Stimulated activated CD4-positive, alpha-beta T cell treated with anti-CD3 and anti-CD28 coated beads, Interleukin-2, amount 100 ng/mL, for 24 hours (primary cell): ENCODE results near the gene RECK.
"Not testable (repeated sequence)": the region's sequence is repeated elsewhere in the genome, so short reads cannot be mapped to it uniquely, and the experiment has no call there.

Experiments
- DNase-seq, 2 donors: peaks; one replicate each; pipeline ENCODE4 v3.0.0-alpha.2; 2020

RECK gene, protein sequence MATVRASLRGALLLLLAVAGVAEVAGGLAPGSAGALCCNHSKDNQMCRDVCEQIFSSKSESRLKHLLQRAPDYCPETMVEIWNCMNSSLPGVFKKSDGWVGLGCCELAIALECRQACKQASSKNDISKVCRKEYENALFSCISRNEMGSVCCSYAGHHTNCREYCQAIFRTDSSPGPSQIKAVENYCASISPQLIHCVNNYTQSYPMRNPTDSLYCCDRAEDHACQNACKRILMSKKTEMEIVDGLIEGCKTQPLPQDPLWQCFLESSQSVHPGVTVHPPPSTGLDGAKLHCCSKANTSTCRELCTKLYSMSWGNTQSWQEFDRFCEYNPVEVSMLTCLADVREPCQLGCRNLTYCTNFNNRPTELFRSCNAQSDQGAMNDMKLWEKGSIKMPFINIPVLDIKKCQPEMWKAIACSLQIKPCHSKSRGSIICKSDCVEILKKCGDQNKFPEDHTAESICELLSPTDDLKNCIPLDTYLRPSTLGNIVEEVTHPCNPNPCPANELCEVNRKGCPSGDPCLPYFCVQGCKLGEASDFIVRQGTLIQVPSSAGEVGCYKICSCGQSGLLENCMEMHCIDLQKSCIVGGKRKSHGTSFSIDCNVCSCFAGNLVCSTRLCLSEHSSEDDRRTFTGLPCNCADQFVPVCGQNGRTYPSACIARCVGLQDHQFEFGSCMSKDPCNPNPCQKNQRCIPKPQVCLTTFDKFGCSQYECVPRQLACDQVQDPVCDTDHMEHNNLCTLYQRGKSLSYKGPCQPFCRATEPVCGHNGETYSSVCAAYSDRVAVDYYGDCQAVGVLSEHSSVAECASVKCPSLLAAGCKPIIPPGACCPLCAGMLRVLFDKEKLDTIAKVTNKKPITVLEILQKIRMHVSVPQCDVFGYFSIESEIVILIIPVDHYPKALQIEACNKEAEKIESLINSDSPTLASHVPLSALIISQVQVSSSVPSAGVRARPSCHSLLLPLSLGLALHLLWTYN

GRCh38 chr9:36036780-36037548 lies at the start of gene RECK:
RECK (plus strand) TSS chr9:36036913; CDS start chr9:36036999, 86 bp downstream.
- peak; percentile 93 to 96 for DNase-seq

- DNase-seq, result no peak
Measured at GRCh38 chr9:35990155-35990554, 46.6 kb upstream of the RECK start.

DNA sequence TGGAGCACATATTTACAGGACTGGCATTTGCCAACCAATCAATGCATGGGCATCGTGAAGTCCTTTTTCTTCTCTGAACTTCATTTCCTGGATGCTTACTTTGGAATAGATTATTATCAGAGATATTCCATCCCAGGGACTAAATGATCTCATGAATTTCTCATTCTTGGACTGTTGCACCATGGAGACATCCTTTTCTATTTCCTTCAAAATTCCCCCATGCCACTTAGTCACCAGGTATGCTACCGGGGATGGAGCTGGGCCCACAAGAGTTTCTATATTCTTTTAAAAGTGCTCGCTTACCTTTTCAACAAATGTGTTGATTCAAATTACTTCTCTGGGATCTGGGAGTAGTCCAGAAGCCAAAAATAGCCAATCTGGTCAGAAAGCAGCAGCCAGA lies 43.6 kb upstream of the RECK start:
- not testable (repeated sequence) for DNase-seq

DNA sequence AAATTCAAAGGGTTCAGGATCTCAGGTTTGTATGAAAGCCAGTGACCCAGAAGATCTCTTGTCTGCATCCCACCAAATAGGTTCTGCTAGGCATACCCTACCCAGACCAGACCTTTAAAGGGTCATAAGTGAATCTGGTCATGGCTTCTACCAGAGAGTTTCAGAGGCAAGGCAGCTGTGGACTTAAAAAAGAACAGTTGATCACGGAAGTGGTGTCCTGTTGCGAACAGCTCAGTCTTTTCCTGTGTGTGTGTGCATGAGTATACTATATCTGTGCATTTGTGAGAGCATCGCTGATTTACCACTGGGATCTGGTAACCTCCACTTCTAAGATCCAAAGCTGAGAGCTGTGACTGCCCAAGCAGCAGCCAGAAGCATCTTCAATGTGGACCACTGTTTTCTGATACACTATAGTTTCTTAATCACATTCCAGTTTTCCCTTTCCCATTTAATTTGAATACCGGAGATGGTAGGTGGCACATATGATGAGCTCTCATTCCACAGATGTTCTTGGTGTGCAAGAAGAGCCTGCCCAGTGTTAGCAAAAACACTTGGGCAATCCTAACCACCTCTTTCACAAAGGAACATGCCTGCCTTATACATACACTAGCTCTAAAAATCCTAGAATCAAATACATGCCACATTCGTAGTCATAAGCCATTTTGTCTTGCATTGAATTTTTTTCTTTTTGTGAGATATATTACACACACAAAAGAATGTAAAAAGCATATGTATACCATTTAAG lies 42.6 kb upstream of the RECK start:
- DNase-seq, result no peak

- no peak for DNase-seq
Measured at GRCh38 chr9:35994959-35995358, 41.8 kb upstream of the RECK start.

DNA sequence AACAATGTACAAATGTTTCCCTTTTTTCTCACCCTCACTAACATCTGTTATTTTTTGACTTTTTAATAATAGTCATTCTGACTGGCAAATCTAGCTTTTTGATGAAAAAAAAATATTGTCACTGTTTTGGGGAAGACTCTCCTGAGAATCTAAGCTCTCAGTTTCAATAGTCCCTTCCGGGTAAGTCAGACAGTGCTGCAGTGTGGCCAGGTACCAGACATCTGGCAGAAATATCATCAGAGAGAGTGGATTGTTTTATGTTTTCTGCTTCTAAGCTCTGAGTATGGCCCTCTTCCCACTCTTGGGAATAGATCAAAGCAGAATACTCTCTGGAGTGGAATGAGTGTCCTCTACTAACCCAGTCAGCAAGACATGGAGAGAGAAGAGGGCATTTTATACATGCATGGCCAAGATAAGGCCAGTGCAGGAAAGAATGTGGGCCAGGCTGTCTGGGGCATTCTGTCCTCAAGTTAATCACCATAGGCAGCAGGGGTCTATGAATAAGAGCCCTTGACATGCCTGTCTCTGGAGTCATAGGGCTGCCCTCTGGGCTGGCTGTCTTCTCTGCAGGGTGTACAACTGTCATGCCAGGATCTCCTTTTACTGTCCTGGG lies 40.2 kb upstream of the RECK start:
- DNase-seq, result no peak

DNA sequence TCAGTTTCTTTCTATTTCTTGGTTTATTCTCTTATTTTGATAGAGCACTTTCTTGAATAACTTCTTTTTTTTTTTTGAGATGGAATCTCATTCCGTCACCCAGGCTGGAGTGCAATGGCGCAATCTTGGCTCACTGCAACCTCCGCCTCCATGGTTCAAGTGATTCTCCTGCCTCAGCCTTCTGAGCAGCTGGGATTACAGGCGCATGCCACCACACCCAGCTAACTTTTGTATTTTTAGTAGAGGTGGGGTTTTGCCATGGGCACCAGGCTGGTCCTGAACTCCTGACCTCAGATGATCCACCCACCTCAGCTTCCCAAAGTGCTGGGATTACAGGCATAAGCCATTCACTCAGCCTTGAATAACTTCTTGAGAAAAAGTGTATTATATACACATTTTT lies 39.7 kb upstream of the RECK start:
- DNase-seq, result not testable (repeated sequence)

- no peak for DNase-seq
Measured at GRCh38 chr9:35998333-35998732, 38.4 kb upstream of the RECK start.

DNA sequence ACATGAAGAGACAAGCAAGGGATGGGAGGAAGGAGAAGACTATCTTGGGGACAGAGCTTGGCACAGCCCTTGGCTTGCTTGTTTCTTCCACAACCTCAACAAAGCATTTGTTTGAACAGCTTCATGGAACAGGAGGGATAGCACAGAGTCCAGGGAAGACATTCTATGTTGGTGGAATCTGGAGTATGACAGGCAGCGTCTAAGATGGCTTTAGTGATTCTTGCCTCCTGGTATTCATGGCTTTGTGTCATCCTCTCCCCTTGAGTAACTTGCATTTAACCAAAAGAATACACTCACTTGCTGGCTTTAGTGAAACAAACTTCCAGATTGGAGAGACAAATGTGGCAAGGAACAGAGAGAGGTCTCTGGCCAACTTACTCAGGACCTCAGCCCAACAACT lies 30.8 kb upstream of the RECK start:
- no peak for DNase-seq

- DNase-seq, result no peak
Measured at GRCh38 chr9:36006549-36007315, 30.0 kb upstream of the RECK start.

GRCh38 chr9:36007316-36007708 lies 29.4 kb upstream of the RECK start:
- no peak for DNase-seq

DNA sequence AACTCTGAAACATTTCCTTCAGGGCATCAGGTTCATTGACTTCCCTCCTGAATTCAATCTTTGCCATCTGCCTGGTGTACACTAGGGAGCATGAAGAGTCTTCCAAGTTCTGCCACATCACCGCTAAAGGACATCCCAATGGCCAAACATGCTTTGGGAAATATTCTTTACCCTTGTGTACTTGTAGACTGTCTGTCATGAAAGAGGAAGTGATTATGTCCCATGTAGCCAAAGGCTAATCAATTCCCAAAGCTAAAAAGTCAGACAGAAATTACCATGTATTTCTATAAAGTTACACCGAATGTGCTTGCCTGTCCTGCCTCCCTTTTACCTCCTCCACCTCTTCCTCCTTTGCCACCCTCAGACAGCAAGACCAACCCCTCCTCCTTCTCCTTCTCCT lies 28.9 kb upstream of the RECK start:
- DNase-seq, result no peak

GRCh38 chr9:36008774-36009300 lies 27.9 kb upstream of the RECK start:
- peak; percentile 66 to 68 for DNase-seq

- DNase-seq, result no peak
Measured at GRCh38 chr9:36011379-36011778, 25.3 kb upstream of the RECK start.

DNA sequence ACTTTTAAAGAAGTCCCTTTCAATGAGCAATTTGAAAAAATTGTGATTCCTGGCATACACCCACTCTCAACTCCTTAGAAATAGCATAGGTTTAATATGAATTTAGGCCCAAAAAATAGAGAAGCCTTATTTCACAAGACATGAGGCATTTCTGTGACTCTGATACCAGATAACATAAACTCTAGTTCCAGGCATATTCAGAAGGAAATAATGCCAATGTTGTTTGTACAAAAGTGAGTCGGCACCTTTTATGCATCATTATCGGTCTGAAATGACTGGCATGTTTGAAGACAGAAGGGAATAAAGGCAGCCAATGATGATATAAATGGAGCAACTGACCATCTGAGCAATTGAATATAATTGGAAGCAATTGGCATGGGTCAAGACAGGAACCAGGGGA lies 19.4 kb upstream of the RECK start:
- no peak for DNase-seq

DNA sequence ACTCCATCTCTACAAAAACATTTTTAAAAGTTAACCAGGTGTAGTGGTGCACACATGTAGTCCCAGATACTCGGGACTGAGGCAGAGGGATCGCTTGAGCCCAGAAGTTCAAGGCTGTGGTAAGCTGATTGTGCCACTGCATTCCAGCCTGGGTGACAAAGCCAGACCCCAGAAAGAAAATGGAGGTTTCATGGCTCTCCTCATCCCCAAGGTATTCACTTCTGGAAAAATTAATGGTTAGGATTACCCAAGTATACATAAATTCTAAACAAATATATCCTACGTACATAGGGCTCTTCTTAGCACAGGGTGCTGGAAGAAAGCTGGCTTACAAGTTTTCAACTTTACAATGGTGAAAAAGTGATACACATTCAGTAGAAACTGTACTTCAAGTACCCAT lies 18.6 kb upstream of the RECK start:
- no peak for DNase-seq

- no peak for DNase-seq
Measured at GRCh38 chr9:36018891-36019720, 17.6 kb upstream of the RECK start.

GRCh38 chr9:36021968-36022367 lies 14.7 kb upstream of the RECK start:
- DNase-seq, result no peak

DNA sequence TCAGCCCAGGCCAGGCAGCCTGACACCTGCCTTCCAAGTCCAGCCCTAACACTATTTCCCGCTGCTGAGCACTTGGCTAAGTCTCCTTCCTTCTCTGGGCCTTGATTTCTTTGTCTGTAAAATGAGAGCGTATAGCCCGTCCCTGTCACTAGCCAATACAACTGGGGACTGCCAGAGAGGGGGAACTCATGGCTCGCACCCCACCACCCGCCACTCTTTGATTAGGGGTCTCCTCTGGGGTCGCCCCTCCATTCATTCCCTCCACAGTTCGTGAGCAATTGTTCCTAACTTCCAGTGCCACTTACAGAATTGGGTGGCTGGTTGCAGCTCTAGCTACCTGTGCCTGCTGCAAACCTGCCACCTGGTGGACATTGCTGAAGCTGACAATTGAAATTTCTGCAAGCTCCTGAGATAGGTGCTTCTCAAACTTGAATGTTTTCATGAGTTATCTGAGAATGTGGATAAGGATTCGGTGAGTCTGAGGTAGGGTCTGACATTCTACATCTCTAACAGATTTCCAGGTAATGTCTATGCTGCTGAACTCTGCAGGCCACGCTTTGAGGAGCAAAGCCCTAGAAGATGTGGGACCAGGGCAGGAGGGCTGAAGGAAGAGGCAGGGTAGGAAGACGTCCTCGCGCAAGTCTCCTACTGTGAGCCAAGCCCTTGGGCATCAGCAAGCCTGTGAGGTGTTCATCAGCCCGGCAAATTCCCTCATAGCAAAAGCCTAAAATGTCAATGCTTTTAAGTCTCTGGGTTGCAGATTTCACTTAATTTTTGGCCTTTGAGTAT lies 13.3 kb upstream of the RECK start:
- DNase-seq, result peak; percentile 70 to 75
